GM12892 (cell line): ENCODE data around the gene SDK1.

Source experiments
- POLR2A ChIP-seq: IDR thresholded peaks from 2 replicates; pipeline ENCODE4 v1.6.1; 2011; ENCODE audit warnings: low read depth, low read length, control low read depth
- POLR2AphosphoS5 ChIP-seq: IDR thresholded peaks from 2 replicates; pipeline ENCODE4 v1.6.1; 2011; ENCODE audit warnings: low read depth, low read length, control low read depth
- TAF1 ChIP-seq: IDR thresholded peaks from 2 replicates; pipeline ENCODE4 v1.6.1; 2011; ENCODE audit warnings: low read depth, mild to moderate bottlenecking, control low read depth, low read length, borderline replicate concordance

- no peak for TF ChIP-seq POLR2AphosphoS5
- no peak for TF ChIP-seq POLR2A
- no peak for TF ChIP-seq TAF1
Observed at GRCh38 chr7:3437467-3437866, 136.4 kb downstream of the SDK1 start.
